GM21786 (cell line): ENCODE data around the gene RPRML.

Source experiments
- ATAC-seq: cut with Tn5 transposase; IDR thresholded peaks from one replicate; pipeline ENCODE4 v1.9.1; 2021; ENCODE audit not compliant: unreplicated experiment

Gene RPRML

GRCh38 chr17:46947216-46947615, 31.8 kb downstream of the RPRML start:
- no peak for ATAC-seq

- no peak for ATAC-seq
Measured at GRCh38 chr17:46944931-46945330, 34.1 kb downstream of the RPRML start.

- no peak for ATAC-seq
Measured at GRCh38 chr17:46943501-46944393, 35.3 kb downstream of the RPRML start.

DNA sequence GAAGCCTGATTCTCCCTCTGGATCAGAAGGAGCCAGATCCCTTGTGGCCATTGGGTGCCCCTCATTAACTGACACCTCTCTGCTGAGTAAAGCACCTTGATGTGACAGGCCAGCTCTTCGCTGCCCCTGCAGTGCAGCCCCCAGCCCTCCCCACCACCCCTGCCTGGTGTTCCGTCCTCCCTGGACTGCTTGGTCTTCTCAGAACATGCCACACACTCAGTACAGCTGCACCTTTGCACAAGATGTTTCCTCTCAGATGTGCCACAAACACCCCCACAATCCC, 35.9 kb downstream of the RPRML start:
- ATAC-seq, result no peak

GRCh38 chr17:46942441-46943217, 36.4 kb downstream of the RPRML start:
- no peak for ATAC-seq

DNA sequence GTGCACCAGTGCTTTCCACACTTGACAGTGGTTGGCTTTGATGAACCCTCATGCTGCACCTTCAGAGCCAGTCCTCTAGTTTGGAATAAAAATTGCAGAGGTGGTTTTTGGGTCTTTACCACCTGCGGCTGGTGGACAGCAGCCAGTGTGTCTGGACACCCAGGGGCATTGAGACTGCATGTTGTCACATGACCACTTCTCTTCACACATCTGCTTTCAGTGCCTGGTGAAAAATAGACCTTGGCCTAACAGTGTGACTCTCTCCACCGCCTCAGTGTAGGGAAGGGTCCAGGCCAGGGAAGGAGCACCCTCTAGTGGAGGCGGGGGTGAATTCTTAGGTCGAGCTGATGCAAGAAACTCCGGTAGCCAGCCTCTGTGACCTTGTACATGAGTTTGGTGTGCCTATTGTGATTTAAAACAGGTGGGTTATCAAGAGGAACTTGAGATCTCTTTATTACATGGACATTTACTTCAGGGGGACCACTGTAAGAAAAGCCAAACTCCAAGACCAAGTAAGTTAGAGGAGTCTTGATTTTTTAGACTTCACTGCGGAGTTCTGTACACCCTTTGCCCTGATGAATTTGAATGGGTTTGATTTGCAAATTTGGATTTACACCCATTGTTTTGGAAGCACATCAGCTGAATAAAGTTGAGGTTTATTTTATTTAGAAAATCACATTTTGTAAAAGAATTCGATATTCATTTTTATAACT, 38.2 kb downstream of the RPRML start:
- ATAC-seq, result no peak

DNA sequence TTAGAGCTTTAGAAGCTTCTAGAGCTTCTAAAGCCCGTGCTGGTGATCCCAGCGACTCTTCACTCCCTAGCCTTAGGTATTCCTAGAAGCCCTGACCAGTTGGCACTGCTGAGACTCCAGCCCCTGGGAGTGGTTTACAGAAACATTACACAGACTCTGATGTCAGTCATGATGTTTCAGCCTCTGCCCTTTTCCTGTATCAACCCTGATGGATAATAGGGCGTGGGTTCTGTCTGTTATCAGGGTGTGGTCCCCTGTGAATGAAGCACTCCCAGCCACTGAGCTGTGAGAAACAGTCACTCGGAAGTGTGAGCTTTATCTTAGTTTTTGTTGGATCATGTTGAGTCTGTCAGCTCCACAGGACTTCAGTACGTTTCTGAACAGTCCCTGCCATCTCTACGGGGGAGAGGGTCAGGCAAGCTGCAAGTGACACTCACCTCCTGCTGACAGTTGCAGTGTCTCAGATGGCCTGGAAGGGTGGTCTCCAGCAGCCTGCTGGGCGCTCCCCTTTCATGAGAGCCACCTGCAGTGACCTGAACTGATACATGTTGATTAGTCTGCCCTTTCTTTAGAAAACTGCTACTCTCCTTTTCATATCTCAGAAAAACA, 43.3 kb downstream of the RPRML start:
- no peak for ATAC-seq

GRCh38 chr17:46931596-46931995, 47.5 kb downstream of the RPRML start:
- no peak for ATAC-seq

DNA sequence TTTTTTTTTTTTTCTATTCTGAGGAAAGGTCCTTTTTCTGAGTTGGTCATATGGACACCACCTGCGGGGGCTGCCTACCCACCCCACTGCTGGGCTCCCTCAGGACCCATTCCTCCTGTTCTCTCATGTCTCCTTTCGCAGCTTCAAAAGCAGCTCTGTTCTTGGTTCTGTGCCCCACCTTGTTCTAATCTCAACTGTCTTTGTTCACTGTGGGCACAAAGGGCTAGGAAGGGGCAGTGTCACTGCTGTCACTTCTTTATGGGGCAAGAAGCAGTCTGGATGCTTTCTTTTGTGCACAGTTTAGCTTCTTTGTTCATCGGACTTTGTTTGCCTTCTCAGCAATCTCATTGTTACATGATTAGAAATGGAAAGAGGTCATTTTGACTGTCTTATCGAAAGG, 49.0 kb downstream of the RPRML start:
- ATAC-seq, result no peak

DNA sequence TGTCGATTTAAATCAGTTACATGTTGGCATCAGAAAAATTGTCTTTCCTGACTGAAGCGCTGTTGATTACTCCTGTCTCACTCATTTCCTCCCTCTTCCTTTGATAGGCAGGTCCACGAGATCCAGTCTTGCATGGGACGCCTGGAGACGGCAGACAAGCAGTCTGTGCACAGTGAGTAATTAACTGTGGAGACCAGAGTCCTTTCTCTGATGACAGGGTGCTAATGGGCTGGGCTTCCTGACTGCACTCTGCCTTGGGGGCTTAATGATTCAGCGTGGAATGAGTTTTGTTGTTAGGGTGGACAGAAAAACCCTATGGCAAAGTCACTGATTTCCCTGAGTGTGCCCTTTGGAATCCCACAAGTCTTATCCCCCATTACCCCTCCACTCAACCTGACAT, 49.6 kb downstream of the RPRML start:
- no peak for ATAC-seq

GRCh38 chr17:46928467-46929261, 50.4 kb downstream of the RPRML start:
- no peak for ATAC-seq
